ENCODE results near the gene SLC38A10.

The SLC38A10 gene

DNA sequence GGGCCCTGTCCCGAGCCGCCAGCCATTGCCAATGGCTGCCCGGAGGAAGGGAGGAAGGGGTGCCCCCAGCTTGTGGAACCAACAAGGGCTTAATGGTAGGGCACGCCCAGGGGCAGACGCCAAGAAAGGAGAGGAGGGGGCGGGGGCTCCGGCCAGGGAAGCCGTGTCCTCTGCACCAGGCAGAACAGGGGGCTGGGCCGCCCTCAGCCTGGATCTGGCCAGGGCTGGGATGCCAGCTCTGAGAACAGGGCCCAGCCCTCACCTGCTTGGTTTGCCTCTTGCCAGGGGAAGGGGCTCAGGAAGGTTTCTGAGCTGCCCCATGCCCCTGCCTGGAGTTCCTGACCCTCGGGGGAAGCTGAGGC is 35.8 kb upstream of the SLC38A10 start:
- no peak for DNase-seq

DNA sequence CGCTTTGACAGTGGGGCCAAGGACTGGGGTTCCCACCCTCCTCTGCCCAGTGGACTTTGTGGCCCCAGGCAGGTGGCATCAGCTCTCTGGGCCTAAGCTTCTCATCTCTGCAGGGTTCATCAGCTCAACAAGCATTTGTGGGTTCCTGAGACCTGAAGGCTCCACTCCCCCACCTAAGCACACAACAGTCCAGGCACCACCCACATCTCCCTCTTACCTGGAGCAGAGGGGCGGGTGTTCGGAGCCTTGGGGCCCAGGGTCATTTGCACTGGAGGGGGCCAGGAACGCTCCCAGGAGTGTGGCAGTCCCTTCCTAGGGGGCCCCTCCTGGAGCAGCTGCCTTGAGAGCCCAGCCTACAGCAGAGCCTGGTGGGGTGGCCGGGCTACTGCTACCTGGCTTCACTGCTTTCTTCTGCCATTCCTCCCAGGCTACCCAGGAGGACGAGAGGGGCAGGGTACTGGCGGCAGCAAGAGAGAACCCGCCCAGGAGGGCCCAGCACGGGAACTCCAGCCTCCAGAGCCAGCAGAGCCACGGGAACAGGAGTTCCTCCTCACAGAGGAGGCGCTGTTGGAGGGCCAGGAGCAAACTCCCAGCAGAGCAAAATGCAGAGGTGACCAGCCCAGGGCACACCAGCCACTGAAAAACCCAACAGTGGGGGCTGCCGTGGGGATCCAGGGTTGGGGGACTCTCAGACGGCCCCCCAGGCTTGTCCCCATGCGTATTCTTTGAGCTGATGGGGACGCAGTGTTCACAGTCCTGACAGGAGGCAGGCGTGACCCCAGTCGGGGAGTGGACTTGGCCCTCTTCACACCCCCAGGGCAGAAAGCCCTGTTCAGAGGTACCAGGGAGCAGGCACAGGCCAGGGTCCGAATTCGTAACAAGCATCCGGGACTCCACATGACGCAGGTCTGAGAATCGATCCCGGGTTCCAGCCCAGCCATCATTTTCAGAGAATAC is 35.1 kb upstream of the SLC38A10 start:
- no peak for DNase-seq

DNA sequence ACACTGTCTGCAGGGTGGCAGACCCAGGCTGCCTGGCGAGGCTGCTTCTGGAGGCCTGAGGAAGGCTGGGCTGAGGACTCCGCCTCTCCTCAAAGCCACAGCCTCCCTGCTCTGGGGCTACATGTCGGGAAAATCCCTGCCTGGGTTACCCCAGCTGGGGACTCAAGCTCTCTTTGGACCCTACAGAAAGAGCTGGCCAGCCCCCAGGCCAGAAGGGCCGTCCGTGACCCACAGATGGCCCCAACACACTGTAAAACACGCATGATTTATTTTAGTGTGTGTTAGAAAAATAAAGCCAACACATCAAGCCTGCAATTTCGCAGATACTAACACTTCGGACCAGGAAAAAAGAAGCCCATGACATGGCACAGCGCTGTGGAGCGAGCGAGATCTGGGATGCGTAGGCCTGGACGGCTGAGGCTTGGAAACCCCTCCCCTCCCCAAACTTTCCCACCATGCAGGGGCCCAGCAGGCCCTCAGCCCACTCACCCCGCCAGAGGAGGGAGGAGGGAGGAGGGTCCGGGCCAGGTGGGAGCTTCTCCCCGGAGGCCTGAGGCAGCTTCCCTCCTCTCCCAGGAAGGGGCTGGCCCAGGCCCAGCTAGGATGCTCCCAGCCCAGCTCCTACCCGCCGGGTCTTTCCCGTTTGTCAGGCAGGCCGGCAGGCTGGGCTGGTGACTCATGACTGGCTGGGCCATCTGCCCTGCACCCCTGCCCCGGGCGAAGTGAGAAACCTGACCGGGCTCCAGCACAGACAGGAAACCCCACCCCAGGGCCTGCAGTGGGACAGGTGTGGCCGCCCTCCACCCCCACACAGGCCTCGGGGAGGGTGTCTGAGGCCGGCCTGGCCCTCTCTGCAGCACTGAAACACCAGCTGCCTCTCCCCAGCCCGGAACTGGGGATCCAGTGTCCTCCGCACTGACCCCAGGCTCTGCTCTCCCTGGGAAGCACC is 34.1 kb upstream of the SLC38A10 start:
- DNase-seq = no peak

DNA sequence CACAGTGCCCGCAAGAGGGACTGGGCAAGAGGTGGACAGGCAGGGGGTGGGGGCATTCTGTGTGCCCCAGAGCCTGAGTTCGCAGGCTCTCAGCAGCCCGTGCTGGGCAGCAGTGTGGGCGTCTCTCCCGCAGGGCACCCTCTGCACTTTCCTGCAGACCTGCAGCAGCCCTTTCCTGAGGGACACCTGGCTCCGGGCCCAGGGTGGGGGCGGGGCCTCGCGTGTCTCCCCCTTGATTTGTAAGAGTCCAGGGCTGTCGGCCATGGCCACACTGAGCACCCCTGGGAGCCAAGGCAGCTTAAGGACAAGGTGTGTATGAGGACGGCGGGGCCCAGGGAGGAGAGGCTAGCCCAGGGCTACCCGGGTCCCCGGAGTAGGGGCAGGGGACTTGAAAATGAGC is 33.4 kb upstream of the SLC38A10 start:
- DNase-seq = no peak

DNA sequence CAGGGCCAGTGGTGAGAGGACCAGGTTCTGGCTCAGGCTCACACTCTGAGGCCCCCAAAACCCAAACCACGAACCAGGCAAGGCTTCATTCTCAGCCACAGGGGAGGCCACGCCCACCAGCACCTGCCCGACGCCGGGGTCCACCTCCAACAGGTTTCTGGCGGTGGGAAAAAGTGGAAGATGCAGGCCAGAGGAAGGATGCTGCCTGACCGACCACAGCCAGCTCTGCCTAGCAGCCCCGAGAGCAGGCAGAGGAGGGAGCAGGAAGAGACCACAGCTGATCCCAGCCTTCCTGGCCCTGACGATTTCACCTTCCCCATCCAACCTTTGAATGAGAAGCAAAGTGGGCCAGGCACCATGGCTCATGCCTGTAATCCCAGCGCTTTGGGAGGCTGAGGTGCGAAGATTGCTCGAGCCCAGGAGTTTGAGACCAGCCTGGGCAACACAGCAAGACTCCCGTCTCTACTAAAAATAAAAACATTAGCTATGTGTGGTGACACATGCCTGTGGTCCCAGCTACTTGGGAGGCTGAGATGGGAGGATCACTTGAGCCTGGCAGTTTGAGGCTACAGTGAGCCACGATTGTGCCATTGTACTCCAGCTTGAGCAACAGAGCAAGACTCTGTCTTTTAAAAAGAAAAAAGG is 30.7 kb upstream of the SLC38A10 start:
- no peak for DNase-seq

DNA sequence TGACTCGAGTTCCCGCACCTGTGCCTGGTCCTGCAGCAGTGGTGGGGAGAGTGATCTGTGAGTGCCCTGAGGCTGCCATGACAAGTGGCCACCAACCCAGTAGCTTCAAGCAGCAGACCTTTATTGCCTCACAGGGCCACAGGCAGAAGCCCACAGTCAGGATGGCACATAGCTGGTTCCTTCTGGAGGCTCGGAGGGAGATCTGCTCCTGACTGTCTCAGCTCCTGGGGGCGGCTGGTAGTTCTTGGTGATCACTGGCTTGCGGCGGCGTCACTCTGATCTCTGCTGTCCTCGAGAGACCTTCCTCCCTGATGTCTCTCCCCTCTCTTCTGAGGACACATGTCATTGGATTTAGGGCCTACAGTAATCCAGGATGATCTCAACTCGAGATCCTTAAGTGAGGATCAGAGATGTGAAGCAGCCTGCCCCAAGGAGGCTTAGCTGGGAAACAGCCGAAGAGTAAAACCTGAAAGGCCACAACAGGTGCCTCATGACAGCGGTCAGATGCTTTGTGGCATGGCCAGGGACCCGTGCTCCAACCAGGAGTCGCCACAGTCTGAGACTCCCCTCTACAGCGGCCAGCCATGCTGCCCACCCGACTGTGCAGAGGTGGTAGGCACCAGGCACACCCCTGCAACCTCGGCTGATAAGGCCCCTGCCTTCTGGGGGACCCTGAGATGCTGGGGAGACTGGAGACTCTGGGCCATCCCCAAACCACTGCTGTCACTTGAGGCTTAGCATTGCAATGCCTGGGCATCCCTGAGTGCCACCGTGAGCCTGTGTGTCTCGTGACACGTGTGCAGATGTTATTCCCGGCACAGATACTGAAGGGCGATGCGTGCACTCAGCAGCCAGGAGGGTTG is 30.0 kb upstream of the SLC38A10 start:
- DNase-seq = no peak

DNA sequence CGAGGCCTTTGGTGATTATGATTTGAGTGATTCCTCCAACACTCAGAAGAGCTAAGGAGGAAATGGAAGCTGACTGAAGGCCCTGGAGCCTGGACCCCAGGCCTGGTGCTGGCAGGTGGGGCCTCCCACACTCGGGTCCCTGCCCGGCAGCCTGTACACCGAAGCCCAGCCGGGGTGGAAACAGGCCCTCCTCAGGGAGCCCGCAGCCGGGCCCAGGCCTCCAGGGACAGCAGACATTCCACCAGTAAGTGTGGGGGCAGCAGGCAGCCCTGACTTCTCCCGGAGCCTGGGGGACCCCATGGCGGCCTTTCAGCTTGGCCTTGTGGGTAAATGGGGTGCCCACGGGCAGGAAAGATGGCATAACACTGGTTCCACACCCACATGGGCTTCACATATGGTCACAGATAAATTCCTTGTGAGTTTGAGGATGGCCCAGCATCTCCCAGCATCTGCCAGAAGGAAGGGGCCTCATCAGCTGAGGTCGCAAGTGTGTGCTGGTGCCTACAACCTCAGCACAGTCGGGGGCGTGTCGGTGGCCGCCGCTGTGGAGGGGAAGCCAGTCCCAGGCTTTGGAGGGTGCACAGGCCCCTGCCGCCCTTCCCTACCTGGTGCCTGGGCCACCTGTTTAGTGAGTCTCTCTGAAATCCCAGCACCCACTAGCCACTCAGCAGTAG is 29.2 kb upstream of the SLC38A10 start:
- no peak for DNase-seq

DNA sequence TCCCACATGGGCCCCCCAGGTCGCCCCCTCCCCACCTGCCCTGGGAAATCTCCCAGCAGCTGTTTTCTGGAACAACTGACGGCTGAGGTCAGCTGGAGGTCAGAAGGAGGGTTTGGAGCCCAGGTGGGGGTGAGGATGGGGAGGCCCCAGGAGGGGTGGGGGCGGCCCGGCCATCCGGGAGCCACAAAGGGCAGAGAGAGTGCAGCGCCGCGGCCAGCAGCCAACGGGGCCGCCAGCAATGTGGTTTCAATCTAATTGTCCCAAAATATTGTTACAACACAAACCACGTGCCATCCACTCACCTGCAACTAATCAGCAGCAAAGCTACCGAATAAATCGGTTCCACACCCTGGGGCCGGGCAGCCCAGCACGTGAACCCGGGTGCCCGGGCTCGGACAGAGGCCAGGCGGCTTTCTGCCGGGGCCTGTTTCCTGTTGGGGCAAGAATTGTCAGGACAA is 28.3 kb upstream of the SLC38A10 start:
- no peak for DNase-seq

DNA sequence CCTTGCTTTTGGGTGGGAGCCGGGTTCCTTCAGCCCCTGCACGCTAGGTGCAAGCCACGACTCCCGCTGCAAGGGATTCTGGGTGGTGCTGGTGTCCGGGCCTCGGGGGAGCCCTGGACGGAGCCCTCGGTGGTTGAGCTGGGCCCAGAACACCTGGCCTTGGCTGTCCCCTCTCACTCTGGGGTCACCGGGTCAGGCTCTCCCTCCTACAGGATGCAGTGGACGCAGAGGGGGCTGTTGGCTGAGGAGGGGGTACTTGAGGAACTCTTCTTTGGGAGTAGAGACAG is 27.9 kb upstream of the SLC38A10 start:
- no peak for DNase-seq

DNA sequence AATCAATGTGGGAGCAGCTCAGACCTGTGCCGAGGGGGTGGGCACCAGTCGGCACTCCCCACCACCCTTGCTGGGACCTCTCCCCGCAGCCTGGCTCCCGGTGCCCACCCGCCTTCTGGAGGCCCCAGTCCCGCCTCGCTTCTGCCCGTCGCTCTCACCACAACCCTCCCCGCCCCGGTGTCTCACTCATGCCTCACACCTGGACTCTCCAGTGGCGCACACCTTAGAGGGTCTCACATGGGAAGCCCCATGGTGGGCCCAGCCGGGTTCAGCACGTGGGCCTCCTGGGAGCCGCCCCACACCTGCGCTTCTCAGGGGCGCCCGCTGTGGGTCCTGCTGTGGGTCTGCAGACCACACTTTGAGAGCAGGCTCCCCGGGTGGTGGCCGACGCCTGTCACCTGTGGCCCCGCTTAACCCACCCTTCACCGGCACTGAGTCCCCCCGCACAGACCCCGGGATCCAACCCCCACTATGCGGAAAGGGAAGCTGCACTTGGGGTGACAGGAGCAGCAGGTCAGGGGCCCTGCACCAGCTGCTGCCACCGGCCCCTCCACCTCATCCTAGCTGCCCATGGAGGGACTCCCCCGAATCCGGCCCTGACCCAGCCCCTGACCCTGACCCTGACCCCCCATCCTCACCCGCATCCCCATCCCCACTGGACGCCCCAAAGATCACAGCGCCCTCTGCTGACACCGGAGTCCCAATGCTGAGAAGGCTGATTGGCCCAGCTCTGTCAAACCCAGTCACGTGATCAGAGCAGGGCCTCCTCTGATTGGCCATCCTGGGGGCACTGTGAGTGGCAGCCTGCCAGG is 27.4 kb upstream of the SLC38A10 start:
- DNase-seq = no peak

DNA sequence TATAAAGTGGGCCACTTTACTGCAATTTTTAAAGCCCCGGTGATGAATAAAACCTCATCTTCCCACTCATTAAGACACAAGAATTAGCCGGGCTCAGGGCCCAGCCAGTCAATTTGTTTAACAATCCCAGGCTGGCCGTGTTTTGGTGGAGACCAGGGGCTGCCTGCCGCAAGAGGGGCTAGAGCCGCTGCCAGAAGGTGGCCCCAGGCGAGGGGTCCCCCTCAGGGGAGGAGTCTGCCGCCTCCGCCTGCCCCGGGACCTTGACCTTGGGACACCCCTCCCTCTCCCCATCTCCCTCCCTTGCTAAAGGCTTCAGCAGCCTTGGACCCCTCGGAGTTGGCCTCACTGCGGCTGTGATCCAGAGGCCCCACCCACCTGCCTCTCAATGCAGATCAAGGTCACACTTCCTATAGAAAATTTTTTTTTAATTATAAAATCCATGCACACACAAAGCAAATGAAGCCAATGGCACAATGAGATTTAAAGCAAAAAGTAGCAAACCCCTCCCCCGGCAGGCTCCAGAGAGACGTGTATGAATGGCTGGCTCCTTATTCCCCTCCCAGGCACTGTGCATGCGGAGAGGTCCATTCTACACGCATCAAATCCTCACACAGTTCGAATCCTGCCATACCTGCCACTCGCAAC is 23.0 kb upstream of the SLC38A10 start:
- no peak for DNase-seq

DNA sequence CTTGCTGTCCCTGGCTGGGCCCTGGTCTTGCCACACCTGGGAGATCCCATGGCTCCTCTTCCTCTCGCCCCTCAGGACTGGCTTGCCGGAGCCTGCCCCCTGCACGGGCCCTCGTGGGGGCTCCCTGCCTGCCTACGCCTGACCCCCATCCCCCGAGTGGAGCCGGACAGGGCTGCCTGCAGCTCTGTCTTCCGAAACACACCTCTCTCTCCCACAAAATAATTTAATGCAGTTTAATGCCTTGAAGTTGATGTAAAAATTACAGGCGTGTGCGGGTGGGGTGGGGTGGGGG is 22.4 kb upstream of the SLC38A10 start:
- DNase-seq = no peak

DNA sequence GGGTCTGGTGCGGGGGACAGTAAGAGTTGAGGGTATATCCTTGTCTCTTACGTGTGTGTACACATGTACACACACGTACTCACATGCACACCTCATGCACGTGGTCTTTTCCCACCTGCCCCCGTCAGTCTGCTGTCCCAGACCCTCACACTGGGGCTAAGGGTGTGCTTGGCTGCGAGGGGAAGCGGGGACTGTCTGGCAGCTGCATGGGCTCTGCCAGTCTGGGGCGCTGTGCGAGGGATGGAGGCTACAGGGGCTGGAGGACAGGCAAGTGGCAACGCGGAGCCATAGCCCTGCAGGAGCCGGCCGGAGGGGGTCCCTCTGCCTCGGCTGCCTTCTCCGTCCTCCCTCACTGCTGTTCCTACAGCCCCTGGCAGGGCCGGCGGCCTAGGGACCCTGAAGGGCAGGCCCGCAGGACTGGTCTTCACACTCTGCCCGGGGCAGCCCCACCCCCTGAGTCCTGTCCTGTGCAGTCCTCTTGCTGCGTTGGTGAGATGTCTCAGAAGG is 20.8 kb upstream of the SLC38A10 start:
- DNase-seq = no peak

DNA sequence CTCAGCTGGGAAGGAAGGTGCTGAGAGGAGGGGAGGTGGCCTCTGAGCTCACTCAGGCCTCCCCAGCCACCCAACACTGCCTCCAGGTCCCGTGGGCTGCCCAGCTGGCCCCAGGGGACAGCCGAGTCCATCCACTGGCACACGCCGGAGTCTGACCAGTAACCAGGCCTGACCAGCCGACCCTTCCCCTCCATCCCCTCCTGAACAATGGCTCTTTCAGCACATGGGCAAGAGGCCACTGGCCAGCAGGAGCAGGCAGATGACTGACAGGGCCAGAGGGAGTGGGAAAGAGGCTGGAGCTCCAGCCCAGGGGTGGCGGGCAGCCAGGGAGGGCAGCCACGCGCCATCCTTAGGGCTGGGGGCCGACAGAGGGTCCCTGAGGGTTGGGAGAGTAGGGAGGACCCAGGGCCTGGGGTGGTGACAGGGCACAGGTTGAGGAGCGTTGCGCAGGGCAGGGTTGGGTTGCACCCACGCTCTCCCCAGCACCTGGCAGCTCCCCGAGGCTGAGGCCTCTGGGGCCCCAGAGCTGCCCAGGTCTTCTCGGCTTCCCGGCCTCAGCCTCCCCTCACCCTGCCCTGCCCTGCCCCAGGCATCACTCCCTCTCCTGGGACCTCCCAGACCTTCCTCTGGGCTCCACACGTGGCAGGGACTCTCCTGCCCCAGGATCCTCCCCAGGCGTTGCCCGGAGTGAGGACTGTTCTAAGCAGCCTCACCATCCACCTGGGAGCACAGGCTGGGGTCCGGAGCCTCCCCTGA is 20.2 kb upstream of the SLC38A10 start:
- DNase-seq = no peak

DNA sequence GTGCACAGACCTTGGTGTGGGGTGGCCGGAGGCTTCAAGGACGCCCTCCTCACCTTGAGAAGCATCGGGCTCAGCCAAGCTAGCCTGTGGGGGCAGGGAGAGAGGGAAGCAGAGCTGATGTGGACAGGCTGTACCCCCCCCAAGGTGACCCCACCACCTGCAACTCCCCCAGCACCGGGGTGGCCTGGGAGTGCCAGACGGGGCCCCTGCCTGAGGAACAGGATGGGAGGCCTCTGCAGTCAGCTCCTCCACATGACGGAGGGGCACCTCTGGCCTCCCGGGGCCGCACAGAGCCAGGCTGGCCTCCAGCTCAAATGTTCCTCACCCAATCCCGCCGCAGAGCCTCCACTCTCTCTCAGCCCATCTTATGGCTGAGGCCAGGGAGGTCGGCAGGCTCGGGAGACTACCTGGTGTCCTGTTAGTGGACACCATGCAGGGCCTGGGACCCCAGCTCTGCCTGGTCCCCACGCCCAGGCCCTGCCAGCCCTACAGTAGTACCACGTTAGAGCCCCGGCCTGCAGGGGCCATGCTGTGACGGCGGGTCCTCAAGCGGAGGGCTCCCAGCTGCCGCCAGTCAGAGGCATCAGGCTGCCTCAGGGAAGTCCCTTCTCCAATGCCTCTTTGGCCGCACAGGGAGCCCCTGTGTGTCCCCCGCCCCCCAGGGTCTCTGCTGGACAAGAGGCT is 19.4 kb upstream of the SLC38A10 start:
- no peak for DNase-seq

DNA sequence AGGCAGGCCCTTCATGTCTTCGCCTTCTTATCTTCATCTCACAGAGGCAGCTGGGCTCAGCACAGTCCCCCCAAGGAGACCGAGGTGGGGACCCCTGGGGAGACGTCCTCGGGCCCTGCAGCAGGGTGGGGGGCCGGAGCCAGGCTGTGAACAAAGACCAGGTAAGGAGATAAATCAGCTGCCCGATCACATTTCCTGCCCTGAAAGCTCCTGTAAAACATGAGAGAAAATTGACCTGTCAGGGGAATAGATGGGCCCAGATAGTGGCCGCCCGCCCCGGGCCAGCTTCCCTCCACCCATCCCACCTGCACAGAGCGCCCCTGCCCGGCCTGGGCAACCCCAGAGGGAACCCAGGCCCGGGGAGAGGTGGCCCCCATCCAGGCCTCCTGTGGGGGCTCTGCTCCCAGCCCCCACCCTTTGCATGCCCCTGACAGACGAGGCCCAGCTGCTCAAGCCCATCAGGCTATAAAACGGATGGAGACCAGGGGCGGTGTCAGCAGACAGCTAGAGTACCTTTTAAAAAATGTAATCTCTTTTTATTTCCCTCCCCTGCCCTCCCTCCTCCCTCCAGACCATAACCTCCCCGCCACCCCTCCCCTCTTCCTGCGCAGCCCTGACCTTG is 18.8 kb upstream of the SLC38A10 start:
- DNase-seq = no peak

DNA sequence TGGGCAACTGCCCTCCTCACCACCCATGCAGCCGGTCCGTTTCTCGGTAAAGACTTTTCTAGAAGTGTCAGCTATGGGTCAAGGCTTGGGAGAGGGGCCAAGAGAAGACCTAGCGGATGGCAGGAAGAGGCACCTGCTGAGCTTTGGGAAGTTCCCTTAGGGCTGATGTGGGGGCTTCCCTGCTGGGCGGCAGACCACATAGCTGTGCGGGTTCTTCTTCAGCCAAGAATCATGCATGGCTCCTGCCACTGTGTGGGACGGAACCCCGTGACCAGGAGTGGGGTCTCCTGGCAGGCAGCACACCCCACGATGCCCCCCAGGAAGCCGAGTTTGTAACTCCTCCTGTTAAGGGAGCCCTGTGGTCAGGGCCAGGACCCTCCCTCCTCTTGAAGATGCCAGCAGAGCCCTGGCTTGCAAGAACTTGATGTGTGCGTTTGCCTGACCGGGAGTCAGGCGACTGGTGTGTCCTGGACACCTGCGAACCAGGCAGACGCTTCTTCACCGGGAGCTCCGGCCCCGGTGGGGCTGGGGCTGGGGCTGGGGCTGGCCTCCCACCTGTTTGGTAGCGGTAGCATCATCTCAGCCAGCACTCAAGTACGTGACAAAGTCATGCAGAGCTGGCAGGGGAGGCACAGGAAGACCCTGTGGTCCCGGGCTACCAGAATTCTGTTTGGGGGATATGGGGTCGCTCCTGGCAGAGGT is 17.7 kb upstream of the SLC38A10 start:
- no peak for DNase-seq

DNA sequence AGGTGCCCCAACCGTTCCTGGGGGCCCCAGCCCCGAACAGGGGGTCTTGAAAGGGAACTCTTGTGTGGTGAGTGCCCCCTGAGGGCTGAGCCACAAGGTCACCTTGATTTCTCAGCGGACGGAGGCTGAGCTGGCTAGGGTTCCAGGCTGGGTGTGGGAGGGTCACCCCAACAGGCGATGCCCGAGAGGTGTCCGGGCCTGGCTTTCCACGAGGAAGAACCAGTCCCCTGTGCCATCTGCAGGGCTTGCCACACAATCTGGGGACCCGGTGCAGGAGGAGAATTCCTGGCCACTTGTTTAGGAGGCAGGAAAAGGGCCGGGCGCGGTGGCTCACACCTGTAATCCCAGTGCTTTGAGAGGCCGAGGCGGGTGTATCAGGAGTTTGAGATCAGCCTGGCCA is 16.8 kb upstream of the SLC38A10 start:
- DNase-seq = no peak

Data from SIG-M5 (cell line).